RCC 7860 (cell line): ENCODE measurements around the gene KRT28.
A peak's percentile ranks its signal among the peaks of the same experiment; 100 is the strongest.
"Not testable (repeated sequence)": the region's sequence is repeated elsewhere in the genome, so short reads cannot be mapped to it uniquely, and the experiment has no call there.

Experiments used
- DNase-seq: peaks from one replicate; pipeline ENCODE4 v3.0.0-alpha.2; 2015; ENCODE audit warnings: low spot score
- FAIRE-seq: peaks from 2 replicates; lab custom pipeline; 2012; peaks lifted over from hg19 to GRCh38; lab: Jason Lieb, UNC

Gene KRT28

DNA sequence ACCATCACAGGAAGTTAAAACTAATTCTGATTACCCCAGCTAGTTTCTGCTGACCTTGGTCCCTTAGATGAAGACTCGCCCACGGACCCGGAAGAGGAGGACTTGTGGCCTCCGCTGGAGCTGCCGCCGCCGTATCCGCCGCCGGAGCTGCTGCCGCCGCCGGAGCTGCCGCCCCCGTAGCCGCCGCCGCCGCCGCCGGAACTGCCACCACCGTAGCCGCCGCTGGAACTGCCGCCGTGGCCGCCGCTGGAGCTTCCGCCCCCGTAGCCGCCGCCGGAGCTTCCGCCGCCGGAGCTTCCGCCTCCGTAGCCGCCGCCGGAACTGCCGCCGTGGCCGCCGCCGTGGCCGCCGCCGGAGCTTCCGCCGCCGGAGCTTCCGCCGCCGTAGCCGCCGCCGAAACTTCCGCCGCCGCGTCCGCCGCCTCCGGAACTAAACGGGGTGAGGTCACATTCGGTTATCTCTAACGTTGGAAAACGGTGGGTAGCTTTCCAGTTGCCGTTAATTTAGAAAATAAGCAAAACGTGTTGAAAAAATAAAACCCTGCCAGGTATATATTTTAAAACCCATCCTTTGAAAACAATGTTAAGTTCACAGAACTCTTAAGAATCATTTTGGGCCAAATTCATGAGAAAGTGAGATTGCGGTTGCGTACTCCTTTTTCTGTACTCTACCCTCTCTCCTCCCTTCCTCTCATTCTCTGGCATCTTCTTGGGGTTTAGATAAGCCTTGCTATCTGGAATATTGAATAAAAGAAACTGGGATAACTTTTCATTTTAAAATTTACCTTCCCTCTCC, 19.2 kb upstream of the KRT28 start:
- peak; percentile 62 for DNase-seq
- no peak for FAIRE-seq

- no peak for FAIRE-seq
Measured at GRCh38 chr17:40818343-40818732, 18.6 kb upstream of the KRT28 start.

DNA sequence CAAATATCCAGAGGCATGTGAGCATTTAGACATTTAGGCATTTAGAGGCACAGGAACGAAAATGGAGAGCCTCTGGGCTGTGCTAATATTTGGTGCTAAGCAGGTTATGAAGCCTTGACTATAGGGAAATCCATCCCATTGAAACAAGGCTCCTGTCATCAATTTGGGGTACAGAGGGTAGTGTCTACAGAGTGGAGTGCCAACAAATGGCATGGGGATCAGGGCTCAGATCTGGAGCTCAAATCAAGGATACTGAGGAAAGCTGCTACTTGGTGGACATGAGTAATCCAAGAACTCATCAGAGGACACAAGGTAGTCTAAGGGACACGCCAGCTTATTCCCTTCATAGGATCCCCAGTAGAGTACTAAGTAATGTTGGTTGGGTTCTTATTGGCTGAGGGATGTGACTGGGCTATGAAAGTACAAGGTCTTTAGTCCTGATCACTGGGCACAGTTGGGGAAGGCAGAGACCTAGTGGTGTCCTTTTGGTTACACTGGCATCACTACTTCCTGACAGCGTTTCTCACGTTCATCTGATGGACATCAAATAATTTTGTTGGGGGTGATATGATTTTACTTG, 17.4 kb upstream of the KRT28 start:
- FAIRE-seq (no peak), DNase-seq (no peak)

More at GRCh38 chr17:40818343-40818732, 18.6 kb upstream of the KRT28 start:
- DNase-seq, result no peak

- DNase-seq (no peak), FAIRE-seq (no peak)
Measured at GRCh38 chr17:40816569-40816968, 16.8 kb upstream of the KRT28 start.

- DNase-seq, result no peak
- FAIRE-seq, result no peak
Measured at GRCh38 chr17:40815381-40815780, 15.6 kb upstream of the KRT28 start.

DNA sequence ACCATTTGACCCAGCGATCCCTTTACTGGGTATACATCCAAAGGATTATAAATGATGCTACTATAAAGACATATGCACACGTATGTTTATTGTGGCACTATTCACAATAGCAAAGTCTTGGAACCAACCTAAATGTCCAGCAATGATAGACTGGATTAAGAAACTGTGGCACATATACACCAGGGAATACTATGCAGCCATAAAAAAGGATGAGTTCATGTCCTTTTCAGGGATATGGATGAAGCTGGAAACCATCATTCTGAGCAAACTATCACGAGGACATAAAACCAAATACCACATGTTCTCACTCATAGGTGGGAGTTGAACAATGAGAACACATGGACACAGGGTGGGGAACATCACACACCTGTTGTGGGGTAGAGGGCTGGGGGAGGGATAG, 14.9 kb upstream of the KRT28 start:
- DNase-seq, FAIRE-seq: not testable (repeated sequence)

GRCh38 chr17:40813804-40814203, 14.0 kb upstream of the KRT28 start:
- FAIRE-seq (no peak), DNase-seq (peak; percentile 38)

- DNase-seq (no peak), FAIRE-seq (no peak)
Measured at GRCh38 chr17:40812639-40813038, 12.9 kb upstream of the KRT28 start.

- peak; percentile 33 for FAIRE-seq
- peak; percentile 70 for DNase-seq
Measured at GRCh38 chr17:40810494-40810893, 10.7 kb upstream of the KRT28 start.

- DNase-seq (no peak), FAIRE-seq (no peak)
Measured at GRCh38 chr17:40809721-40810421, 10.1 kb upstream of the KRT28 start.

- FAIRE-seq (no peak), DNase-seq (no peak)
Measured at GRCh38 chr17:40806131-40806530, 6.4 kb upstream of the KRT28 start.

DNA sequence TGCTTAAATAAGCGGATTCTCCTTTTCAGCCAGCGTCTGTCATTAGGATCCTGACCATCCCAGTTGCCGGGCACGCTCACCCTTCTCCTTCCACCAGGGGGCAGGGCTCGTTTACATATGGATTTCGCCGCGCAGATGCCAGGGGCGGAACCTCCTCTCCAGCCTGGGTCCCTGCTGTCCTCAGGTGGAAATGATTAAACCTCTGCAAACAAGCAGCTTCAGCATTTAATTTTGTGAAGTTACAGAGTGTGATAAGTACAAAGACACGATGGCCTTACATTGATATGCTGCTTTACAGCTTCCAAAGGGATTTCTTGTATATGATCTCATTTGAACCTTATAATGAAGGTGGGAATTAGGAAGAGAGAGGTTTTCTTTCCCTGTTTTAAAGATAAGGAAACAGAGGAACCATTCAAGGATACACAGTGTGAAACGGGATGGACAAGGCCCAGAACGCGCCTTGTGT, 3.9 kb upstream of the KRT28 start:
- peak; percentile 90 for FAIRE-seq
- DNase-seq, result peak; percentile 60

GRCh38 chr17:40801157-40801556, 1.4 kb upstream of the KRT28 start:
- DNase-seq (no peak), FAIRE-seq (no peak)

DNA sequence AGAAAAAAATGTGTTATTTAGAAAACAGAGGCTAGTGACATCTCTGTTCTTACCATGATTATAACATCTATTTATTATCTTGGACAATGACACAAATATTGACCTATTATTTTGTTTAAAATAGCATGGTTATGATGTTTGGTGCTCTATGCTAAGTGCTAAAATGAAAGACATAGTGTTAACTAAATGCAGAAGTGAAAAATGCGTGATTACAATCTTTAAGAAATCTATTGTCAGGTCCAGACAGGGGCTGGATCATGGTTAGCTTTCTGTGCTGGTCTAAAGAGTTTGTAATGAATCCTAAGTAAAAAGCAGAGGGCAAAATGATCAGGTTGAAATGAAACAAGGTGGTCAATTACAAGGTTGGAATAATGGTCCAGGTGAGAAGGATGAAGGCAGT, 622 bp upstream of the KRT28 start:
- DNase-seq, result no peak
- no peak for FAIRE-seq

- FAIRE-seq (no peak), DNase-seq (no peak)
Measured at GRCh38 chr17:40796846-40797245, 2.9 kb downstream of the KRT28 start.

GRCh38 chr17:40795019-40795667, 4.6 kb downstream of the KRT28 start:
- no peak for DNase-seq
- no peak for FAIRE-seq

GRCh38 chr17:40794466-40794865, 5.3 kb downstream of the KRT28 start:
- DNase-seq (no peak), FAIRE-seq (no peak)

- DNase-seq, result no peak
- no peak for FAIRE-seq
Measured at GRCh38 chr17:40793832-40794231, 5.9 kb downstream of the KRT28 start.

GRCh38 chr17:40791787-40792436, 7.8 kb downstream of the KRT28 start:
- DNase-seq (peak; percentile 39), FAIRE-seq (peak; percentile 76)

DNA sequence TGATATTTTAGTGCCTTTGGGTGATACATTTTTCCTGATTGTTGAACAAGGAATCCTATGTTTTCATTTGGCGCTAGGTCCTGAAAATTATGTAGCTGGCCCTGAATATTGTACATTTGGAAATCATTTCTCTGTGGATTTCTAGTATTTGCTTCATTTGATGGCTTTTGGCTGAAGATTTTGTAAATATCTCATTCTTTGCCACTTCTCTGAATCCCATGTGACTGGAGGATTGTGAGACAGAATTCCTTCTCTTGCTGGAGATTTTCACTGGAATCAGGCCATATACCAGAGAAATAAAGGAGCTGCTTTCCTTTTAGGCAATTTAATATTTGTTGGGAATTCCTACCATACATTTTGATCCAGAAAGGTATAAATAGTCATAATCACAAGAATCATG, 8.6 kb downstream of the KRT28 start:
- FAIRE-seq, result no peak

DNA sequence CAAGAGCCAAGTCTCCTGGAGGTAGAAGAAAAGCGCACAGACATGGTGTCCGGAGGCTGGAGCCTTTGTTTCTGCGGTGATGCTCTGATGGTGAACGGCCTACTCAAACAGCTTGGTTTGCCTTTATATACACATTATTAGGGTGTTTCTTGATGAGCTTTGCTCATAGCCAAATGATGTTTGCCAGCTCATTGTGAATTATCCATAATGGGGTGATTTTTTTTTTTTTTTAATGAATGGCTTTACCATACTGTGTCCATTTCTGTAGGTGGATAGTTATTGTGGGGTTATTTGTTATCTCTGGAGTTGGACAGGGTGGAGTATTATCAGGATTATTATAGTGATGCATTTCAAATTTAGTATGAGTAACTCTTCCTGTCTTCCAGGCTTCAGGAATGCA, 17.3 kb downstream of the KRT28 start, which contains the start of gene KRT27:
Gene KRT27, minus strand, starts transcription at position 101 of the 400 bp plus-strand sequence. Its CDS starts 57 bp downstream, at position 44.
- FAIRE-seq, result no peak
- no peak for DNase-seq

More for the DNA sequence above, 8.6 kb downstream of the KRT28 start:
- no peak for DNase-seq
